Measurements from ENCODE around the gene CETP. TPM values are rescaled to one million over a fixed set of nuclear protein-coding genes. Genes with fewer than 3 reads are reported as not detected.
A peak's percentile ranks its signal among the peaks of the same experiment; 100 is the strongest.

The CETP gene
- total and polyA plus RNA-seq, 2 of the 13 experiments (the other 11 are each of a cell fraction or from before 2014, with no cell fraction given), result 0.31 to 9.8 TPM

- TF ChIP-seq PAXIP1 (CRISPR knock-in tag; conservative IDR thresholded peaks at IDR 0.05) (peak; percentile 64), E2F1 (CRISPR knock-in tag; IDR thresholded peaks at IDR 0.05) (peak; percentile 74), ZMAT3 (CRISPR knock-in tag; conservative IDR thresholded peaks at IDR 0.05) (peak; percentile 77; the same call in 1 of the 2 replicates), ZSCAN12 (CRISPR knock-in tag; IDR thresholded peaks at IDR 0.05) (peak; percentile 93), PCBP1 (IDR thresholded peaks at IDR 0.05; ENCODE audit: borderline replicate concordance, low read depth, low read length) (0 out of 2 replicates have a peak, but pooled peaks have one; percentile 34), ZNF335 (CRISPR knock-in tag; IDR thresholded peaks at IDR 0.05) (peak; percentile 89), ZNF615 (CRISPR knock-in tag; IDR thresholded peaks at IDR 0.05; ENCODE audit: borderline replicate concordance) (peak; percentile 85; the same call in 1 of the 2 replicates), FOSL1 (CRISPR knock-in tag; IDR thresholded peaks at IDR 0.05; ENCODE audit: borderline replicate concordance) (no peak), RFX3 (CRISPR knock-in tag; IDR thresholded peaks at IDR 0.05) (0 out of 2 replicates have a peak, but pooled peaks have one; percentile 36), BRF2 (CRISPR knock-in tag; IDR thresholded peaks at IDR 0.05) (peak; percentile 92), DRAP1 (CRISPR knock-in tag; IDR thresholded peaks at IDR 0.05) (peak; percentile 98), SYNCRIP (IDR thresholded peaks at IDR 0.05; ENCODE audit: insufficient read depth, low read depth, low read length) (no peak), ZNF782 (CRISPR knock-in tag; IDR thresholded peaks at IDR 0.05; ENCODE audit: borderline replicate concordance) (peak; percentile 4; the same call in 1 of the 2 replicates), KLF15 (CRISPR knock-in tag; IDR thresholded peaks at IDR 0.05; ENCODE audit: borderline replicate concordance) (peak; percentile 60; the same call in 1 of the 2 replicates), ARID2 (CRISPR knock-in tag; IDR thresholded peaks at IDR 0.05; ENCODE audit: borderline replicate concordance) (0 out of 2 replicates have a peak, but pooled peaks have one; percentile 18), ZNF678 (CRISPR knock-in tag; IDR thresholded peaks at IDR 0.05) (no peak)
Measured at GRCh38 chr16:56931892-56932720, 29.6 kb upstream of the CETP start, which contains the start of gene HERPUD1 (continued).
